K562 (cell line): Measurements from ENCODE around the gene ANO1.

Source experiments
- EWSR1 ChIP-seq: fragments of 450-650 bp; IDR thresholded peaks from 2 replicates; pipeline ENCODE4 v1.6.1; 2018; ENCODE audit warnings: borderline replicate concordance, mild to moderate bottlenecking, low read depth, moderate library complexity; ENCODE audit not compliant: partially characterized antibody
- FOXK1 ChIP-seq: sonication (generic); formaldehyde crosslinking; IDR thresholded peaks from 2 replicates; pipeline ENCODE4 v1.8.0; 2022; ENCODE audit warnings: missing genetic modification reagents, mild to moderate bottlenecking, borderline replicate concordance
- SETDB1 ChIP-seq: IDR thresholded peaks from one replicate; pipeline ENCODE4 v1.6.1; 2012; ENCODE audit warnings: low read length, control low read depth, inconsistent platforms
- ZNF274 ChIP-seq: IDR thresholded peaks from 2 replicates; pipeline ENCODE4 v1.6.1; 2011; ENCODE audit warnings: low read depth, mild to moderate bottlenecking, low read length, moderate library complexity, borderline replicate concordance
- ZNF436 ChIP-seq: fragments of 250-450, 450-650 bp; sonication (Bioruptor Pico); formaldehyde crosslinking; IDR thresholded peaks from 2 replicates; pipeline ENCODE4 v1.7.0; 2020; ENCODE audit warnings: mild to moderate bottlenecking
- TF ChIP-seq, protein P1 (sequence below): sonication (generic); formaldehyde crosslinking; IDR thresholded peaks from 2 replicates; pipeline ENCODE4 v1.8.1; 2022; ENCODE audit warnings: missing genetic modification reagents
- TF ChIP-seq, protein P2 (sequence below): sonication (generic); formaldehyde crosslinking; IDR thresholded peaks from 2 replicates; pipeline ENCODE4 v1.9.0; 2022; ENCODE audit warnings: mild to moderate bottlenecking, missing genetic modification reagents
- TF ChIP-seq, protein P3 (sequence below), 3 experiments: IDR thresholded peaks in 2 of 3; conservative IDR thresholded peaks in 1 of 3; 2 replicates each; pipeline ENCODE4 v1.5.1; 2011 to 2012; ENCODE audit warnings: low read length in 3 of 3, mild to moderate bottlenecking in 3 of 3, control low read depth in 2 of 3, improper control_type of control experiment in 1 of 3, inconsistent platforms in 1 of 3, low read depth in 1 of 3, mixed read lengths in 1 of 3, moderate library complexity in 1 of 3; ENCODE audit not compliant: insufficient read depth in 2 of 3
- TF ChIP-seq, protein P4 (sequence below): fragments of 450-650 bp; IDR thresholded peaks from 2 replicates; pipeline ENCODE4 v1.7.1; 2018; ENCODE audit warnings: mild to moderate bottlenecking, low read depth; ENCODE audit not compliant: partially characterized antibody

DNA sequence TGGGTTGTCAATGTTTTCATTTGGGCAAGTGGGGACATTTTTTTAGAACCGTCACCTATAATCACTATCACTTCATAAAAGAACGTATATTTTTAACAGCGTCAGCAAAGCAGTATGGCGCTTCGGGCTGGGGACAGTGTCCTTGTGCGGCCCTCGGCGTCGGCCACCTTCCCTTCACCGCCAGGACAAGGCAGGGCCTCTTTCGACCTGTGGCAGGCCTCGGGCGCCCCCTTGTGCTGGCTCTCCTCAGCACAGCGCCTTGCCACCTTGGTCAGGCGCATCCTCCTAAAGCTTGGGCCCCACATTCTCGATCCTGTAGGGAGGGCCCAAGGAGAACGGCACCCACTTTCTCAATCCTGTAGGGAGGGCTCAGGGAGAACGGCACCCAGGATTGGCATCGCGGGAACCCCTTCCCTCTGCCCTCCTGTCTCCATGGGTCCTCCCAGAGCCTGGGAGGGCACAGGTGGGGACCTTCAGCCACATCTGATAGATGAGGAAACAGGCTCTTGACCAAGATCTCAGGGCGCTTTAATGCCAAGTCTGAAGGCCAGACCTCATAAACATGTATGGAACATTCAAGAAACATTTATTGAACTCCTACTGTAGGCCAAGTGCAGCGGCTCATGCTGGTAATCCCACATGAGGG is 113.5 kb downstream of the ANO1 start:
- TF ChIP-seq, protein P1, sequence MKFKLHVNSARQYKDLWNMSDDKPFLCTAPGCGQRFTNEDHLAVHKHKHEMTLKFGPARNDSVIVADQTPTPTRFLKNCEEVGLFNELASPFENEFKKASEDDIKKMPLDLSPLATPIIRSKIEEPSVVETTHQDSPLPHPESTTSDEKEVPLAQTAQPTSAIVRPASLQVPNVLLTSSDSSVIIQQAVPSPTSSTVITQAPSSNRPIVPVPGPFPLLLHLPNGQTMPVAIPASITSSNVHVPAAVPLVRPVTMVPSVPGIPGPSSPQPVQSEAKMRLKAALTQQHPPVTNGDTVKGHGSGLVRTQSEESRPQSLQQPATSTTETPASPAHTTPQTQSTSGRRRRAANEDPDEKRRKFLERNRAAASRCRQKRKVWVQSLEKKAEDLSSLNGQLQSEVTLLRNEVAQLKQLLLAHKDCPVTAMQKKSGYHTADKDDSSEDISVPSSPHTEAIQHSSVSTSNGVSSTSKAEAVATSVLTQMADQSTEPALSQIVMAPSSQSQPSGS (CRISPR knock-in tag), result no peak
- TF ChIP-seq SETDB1 (no peak), FOXK1 (CRISPR knock-in tag) (no peak), EWSR1 (no peak), ZNF274 (no peak), ZNF436 (no peak)
- TF ChIP-seq, protein P2, sequence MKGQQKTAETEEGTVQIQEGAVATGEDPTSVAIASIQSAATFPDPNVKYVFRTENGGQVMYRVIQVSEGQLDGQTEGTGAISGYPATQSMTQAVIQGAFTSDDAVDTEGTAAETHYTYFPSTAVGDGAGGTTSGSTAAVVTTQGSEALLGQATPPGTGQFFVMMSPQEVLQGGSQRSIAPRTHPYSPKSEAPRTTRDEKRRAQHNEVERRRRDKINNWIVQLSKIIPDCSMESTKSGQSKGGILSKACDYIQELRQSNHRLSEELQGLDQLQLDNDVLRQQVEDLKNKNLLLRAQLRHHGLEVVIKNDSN, result no peak
- TF ChIP-seq, protein P3, sequence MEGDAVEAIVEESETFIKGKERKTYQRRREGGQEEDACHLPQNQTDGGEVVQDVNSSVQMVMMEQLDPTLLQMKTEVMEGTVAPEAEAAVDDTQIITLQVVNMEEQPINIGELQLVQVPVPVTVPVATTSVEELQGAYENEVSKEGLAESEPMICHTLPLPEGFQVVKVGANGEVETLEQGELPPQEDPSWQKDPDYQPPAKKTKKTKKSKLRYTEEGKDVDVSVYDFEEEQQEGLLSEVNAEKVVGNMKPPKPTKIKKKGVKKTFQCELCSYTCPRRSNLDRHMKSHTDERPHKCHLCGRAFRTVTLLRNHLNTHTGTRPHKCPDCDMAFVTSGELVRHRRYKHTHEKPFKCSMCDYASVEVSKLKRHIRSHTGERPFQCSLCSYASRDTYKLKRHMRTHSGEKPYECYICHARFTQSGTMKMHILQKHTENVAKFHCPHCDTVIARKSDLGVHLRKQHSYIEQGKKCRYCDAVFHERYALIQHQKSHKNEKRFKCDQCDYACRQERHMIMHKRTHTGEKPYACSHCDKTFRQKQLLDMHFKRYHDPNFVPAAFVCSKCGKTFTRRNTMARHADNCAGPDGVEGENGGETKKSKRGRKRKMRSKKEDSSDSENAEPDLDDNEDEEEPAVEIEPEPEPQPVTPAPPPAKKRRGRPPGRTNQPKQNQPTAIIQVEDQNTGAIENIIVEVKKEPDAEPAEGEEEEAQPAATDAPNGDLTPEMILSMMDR (IDR thresholded peaks at IDR 0.05 in 2 of 3, conservative IDR thresholded peaks at IDR 0.05 in 1 of 3; ENCODE audit: insufficient read depth in 2 of 3, low read depth in 1 of 3, low read length in 3 of 3), result peak; percentile 89 to 96 (median 93)
- TF ChIP-seq, protein P4, sequence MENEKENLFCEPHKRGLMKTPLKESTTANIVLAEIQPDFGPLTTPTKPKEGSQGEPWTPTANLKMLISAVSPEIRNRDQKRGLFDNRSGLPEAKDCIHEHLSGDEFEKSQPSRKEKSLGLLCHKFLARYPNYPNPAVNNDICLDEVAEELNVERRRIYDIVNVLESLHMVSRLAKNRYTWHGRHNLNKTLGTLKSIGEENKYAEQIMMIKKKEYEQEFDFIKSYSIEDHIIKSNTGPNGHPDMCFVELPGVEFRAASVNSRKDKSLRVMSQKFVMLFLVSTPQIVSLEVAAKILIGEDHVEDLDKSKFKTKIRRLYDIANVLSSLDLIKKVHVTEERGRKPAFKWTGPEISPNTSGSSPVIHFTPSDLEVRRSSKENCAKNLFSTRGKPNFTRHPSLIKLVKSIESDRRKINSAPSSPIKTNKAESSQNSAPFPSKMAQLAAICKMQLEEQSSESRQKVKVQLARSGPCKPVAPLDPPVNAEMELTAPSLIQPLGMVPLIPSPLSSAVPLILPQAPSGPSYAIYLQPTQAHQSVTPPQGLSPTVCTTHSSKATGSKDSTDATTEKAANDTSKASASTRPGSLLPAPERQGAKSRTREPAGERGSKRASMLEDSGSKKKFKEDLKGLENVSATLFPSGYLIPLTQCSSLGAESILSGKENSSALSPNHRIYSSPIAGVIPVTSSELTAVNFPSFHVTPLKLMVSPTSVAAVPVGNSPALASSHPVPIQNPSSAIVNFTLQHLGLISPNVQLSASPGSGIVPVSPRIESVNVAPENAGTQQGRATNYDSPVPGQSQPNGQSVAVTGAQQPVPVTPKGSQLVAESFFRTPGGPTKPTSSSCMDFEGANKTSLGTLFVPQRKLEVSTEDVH, result no peak
